ENCODE data around the gene COPS7B. TPM values are rescaled to one million over a fixed set of nuclear protein-coding genes. Genes with fewer than 3 reads are reported as not detected.
"Not testable (repeated sequence)": the region's sequence is repeated elsewhere in the genome, so short reads cannot be mapped to it uniquely, and the experiment has no call there.

COPS7B gene
- total RNA-seq (2014; rRNA removed; shearing (Covaris generic)), result 12.3 and 24.9 TPM in 2 replicates

GRCh38 chr2:231786177-231786916, at the start of gene COPS7B:
TSS of gene COPS7B (plus strand) at chr2:231786445. CDS start at chr2:231788571, 2,126 bp downstream.
- Histone ChIP-seq H3K27ac (peak within 1 kb of the TSS; percentile 24; the same call in 1 of the 2 replicates), H3K4me3 (peak within 1 kb of the TSS; percentile 87), H3K9me3 (replicated peaks) (no peaks in the 10 kb centered on the region), H3K4me1 (replicated peaks) (peaks cover 14% of the 10 kb centered on the region), H3K27me3 (replicated peaks) (no peaks in the 10 kb centered on the region), H3K36me3 (peaks cover 40% of the 10 kb centered on the region)
- DNase-seq (ENCODE audit: low read depth in 1 of 2, low spot score in 2 of 2), result peak; percentile 71 to 82

GRCh38 chr2:231737761-231738160, 48.5 kb upstream of the COPS7B start:
- H3K9me3 ChIP-seq (replicated peaks), result no peaks in the 10 kb centered on the region
- no peak for DNase-seq (ENCODE audit: low read depth in 1 of 2, low spot score in 2 of 2)
- H3K27me3 ChIP-seq (replicated peaks), result no peaks in the 10 kb centered on the region
- no peaks in the 10 kb centered on the region for H3K4me1 ChIP-seq (replicated peaks)
- no peak overlapping the region for H3K4me3 ChIP-seq
- H3K27ac ChIP-seq, result no peak overlapping the region
- H3K36me3 ChIP-seq, result no peaks in the 10 kb centered on the region

- H3K36me3 ChIP-seq, result no peaks in the 10 kb centered on the region
- no peak overlapping the region for H3K4me3 ChIP-seq
- no peaks in the 10 kb centered on the region for H3K9me3 ChIP-seq (replicated peaks)
- no peaks in the 10 kb centered on the region for H3K27me3 ChIP-seq (replicated peaks)
- no peak overlapping the region for H3K27ac ChIP-seq
- DNase-seq (ENCODE audit: low read depth in 1 of 2, low spot score in 2 of 2), result no peak
- H3K4me1 ChIP-seq (replicated peaks), result no peaks in the 10 kb centered on the region
Observed at GRCh38 chr2:231743376-231744116, 42.7 kb upstream of the COPS7B start.

- no peaks in the 10 kb centered on the region for H3K36me3 ChIP-seq
- H3K4me1 ChIP-seq (replicated peaks), result no peaks in the 10 kb centered on the region
- H3K27ac ChIP-seq, result no peak overlapping the region
- no peaks in the 10 kb centered on the region for H3K27me3 ChIP-seq (replicated peaks)
- no peak for DNase-seq (ENCODE audit: low read depth in 1 of 2, low spot score in 2 of 2)
- no peaks in the 10 kb centered on the region for H3K9me3 ChIP-seq (replicated peaks)
- H3K4me3 ChIP-seq, result no peak overlapping the region
Observed at GRCh38 chr2:231745303-231746038, 40.8 kb upstream of the COPS7B start.

- H3K36me3 ChIP-seq; H3K27me3 ChIP-seq (replicated peaks); H3K4me3 ChIP-seq; DNase-seq (ENCODE audit: low read depth in 1 of 2, low spot score in 2 of 2); H3K9me3 ChIP-seq (replicated peaks); H3K27ac ChIP-seq; H3K4me1 ChIP-seq (replicated peaks): not testable (repeated sequence)
Observed at GRCh38 chr2:231748153-231748896, 37.9 kb upstream of the COPS7B start.

GRCh38 chr2:231749016-231749415, 37.2 kb upstream of the COPS7B start:
- not testable (repeated sequence) for H3K36me3 ChIP-seq; H3K27me3 ChIP-seq (replicated peaks); H3K4me3 ChIP-seq; DNase-seq (ENCODE audit: low read depth in 1 of 2, low spot score in 2 of 2); H3K27ac ChIP-seq; H3K9me3 ChIP-seq (replicated peaks); H3K4me1 ChIP-seq (replicated peaks)

GRCh38 chr2:231751042-231751815, 35.0 kb upstream of the COPS7B start:
- H3K4me3 ChIP-seq, result no peak overlapping the region
- no peak for DNase-seq (ENCODE audit: low read depth in 1 of 2, low spot score in 2 of 2)

GRCh38 chr2:231752061-231752460, 34.2 kb upstream of the COPS7B start:
- Histone ChIP-seq H3K27me3 (replicated peaks) (no peaks in the 10 kb centered on the region), H3K4me3 (no peak overlapping the region), H3K4me1 (replicated peaks) (no peaks in the 10 kb centered on the region), H3K27ac (no peak overlapping the region), H3K36me3 (no peaks in the 10 kb centered on the region), H3K9me3 (replicated peaks) (no peaks in the 10 kb centered on the region)
- DNase-seq (ENCODE audit: low read depth in 1 of 2, low spot score in 2 of 2), result no peak

More at GRCh38 chr2:231751042-231751815, 35.0 kb upstream of the COPS7B start:
- Histone ChIP-seq H3K9me3 (replicated peaks) (no peaks in the 10 kb centered on the region), H3K27me3 (replicated peaks) (no peaks in the 10 kb centered on the region), H3K36me3 (no peaks in the 10 kb centered on the region), H3K4me1 (replicated peaks) (no peaks in the 10 kb centered on the region), H3K27ac (no peak overlapping the region)

- DNase-seq (ENCODE audit: low read depth in 1 of 2, low spot score in 2 of 2), result no peak
- Histone ChIP-seq H3K27me3 (replicated peaks) (no peaks in the 10 kb centered on the region), H3K4me1 (replicated peaks) (no peaks in the 10 kb centered on the region), H3K4me3 (no peak overlapping the region), H3K9me3 (replicated peaks) (no peaks in the 10 kb centered on the region), H3K27ac (no peak overlapping the region), H3K36me3 (no peaks in the 10 kb centered on the region)
Observed at GRCh38 chr2:231761735-231762134, 24.5 kb upstream of the COPS7B start.

- Histone ChIP-seq H3K4me3 (no peak overlapping the region), H3K27ac (no peak overlapping the region), H3K27me3 (replicated peaks) (no peaks in the 10 kb centered on the region), H3K4me1 (replicated peaks) (no peaks in the 10 kb centered on the region), H3K9me3 (replicated peaks) (no peaks in the 10 kb centered on the region), H3K36me3 (no peaks in the 10 kb centered on the region)
- DNase-seq (ENCODE audit: low read depth in 1 of 2, low spot score in 2 of 2), result no peak
Observed at GRCh38 chr2:231764124-231764523, 22.1 kb upstream of the COPS7B start.

GRCh38 chr2:231764760-231765159, 21.5 kb upstream of the COPS7B start:
- no peaks in the 10 kb centered on the region for H3K4me1 ChIP-seq (replicated peaks)
- H3K36me3 ChIP-seq, result no peaks in the 10 kb centered on the region
- no peak overlapping the region for H3K4me3 ChIP-seq
- no peak overlapping the region for H3K27ac ChIP-seq
- H3K9me3 ChIP-seq (replicated peaks), result no peaks in the 10 kb centered on the region
- DNase-seq (ENCODE audit: low read depth in 1 of 2, low spot score in 2 of 2), result no peak
- H3K27me3 ChIP-seq (replicated peaks), result no peaks in the 10 kb centered on the region

GRCh38 chr2:231765496-231765929, 20.7 kb upstream of the COPS7B start:
- DNase-seq (ENCODE audit: low read depth in 1 of 2, low spot score in 2 of 2), result no peak
- H3K27ac ChIP-seq, result no peak overlapping the region

More at GRCh38 chr2:231765496-231765929, 20.7 kb upstream of the COPS7B start:
- Histone ChIP-seq H3K36me3 (no peaks in the 10 kb centered on the region), H3K27me3 (replicated peaks) (no peaks in the 10 kb centered on the region), H3K9me3 (replicated peaks) (no peaks in the 10 kb centered on the region), H3K4me1 (replicated peaks) (no peaks in the 10 kb centered on the region), H3K4me3 (no peak overlapping the region)
